ENCODE data around the gene TRIM23.
A peak's percentile ranks its signal among the peaks of the same experiment; 100 is the strongest.
"Not testable (repeated sequence)": the region's sequence is repeated elsewhere in the genome, so short reads cannot be mapped to it uniquely, and the experiment has no call there.

Gene TRIM23

DNA sequence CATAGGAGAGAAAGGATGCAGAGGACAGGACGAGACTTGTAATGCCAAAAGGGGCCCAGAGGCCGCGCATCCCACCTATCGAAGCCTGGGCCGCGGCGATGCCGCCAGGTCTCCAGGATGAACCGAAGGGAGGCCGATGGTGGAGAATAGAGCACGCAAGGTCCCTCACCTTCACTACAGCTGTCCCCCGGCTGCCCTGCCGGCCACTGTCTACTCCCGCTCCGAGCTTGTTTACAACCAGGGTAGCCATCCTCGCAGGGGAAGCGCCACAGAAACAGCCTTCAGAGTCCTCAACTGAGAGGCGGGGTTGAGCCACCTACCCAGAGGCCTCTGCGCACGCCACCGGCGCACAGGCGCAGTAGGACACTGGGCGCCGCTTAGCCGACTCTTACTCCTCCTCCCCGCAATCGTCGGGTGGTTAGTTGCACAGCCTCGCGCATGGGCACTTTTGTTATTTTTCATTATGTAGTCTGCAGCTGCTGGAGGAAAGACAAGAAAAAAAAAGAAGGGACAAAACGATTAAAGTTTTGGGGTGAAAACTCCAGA lies at the start of gene TRIM23:
Gene TRIM23, minus strand, starts transcription at position 309 of the 546 bp plus-strand sequence. Its CDS starts 59 bp downstream, at position 250.
- DNase-seq (ENCODE audit: low read depth in 2 of 2) = peak; percentile 72 to 76

GRCh38 chr5:65672796-65673195 lies 48.7 kb upstream of the TRIM23 start:
- DNase-seq (ENCODE audit: low read depth in 2 of 2) = peak; percentile 21 to 24

- no peak for DNase-seq (ENCODE audit: low read depth in 2 of 2)
These were observed 44.6 kb upstream of the TRIM23 start for GRCh38 chr5:65668696-65669095.

DNA sequence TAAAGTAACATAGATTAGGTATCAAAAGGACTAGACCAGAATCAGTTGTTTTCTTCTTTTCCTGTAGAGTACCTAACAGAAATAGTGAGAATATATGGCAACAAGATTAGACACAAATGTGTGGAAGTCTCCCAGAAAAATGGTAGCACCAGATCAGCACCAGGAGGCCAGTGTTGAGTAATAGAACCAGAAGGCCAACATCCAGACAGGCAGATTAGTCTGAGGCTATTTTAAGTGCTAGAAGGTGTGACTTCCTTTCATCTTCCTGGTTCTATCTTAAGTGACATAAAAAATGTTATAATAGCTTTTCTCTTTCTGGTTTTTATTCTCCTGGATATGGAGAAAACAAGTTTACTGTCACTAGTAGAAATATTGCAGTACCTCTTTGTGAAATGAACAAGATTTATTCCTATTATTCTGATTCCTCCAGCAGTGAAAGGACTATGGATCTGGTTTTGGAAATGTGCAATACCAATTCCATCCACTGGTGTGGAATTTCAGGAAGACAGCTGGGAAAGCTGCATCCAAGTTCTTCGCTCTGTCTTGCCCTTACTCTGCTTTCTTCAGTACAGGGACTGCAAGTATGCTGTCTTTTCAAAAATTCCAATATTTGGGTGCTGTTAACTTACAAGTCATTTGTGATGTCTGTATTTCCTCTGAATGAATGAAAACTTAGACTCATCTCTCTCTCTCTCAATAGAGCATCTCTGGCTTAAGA lies 39.8 kb upstream of the TRIM23 start:
- DNase-seq (ENCODE audit: low read depth in 2 of 2) = peak in 1 of 2 experiments; percentile 3

DNA sequence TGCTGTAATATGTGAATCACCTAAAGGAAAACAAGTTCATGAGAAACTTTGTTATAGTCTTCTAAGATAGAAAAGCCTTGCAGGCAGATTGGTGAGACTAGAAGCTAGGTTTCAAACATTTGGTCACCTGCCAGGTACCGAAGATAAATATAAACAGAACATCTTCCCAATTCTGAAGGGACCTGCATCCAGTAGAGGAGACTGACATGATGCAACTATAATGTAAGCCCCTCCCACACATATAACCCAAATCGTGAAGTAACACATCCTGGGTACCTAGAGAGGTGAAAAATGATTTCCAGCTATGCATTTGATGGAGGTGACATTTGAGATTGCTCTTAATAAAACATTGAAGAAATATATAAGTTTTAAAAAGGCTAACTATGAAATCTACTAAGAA lies 30.6 kb upstream of the TRIM23 start:
- no peak for DNase-seq (ENCODE audit: low read depth in 2 of 2)

GRCh38 chr5:65651144-65651543 lies 27.0 kb upstream of the TRIM23 start:
- DNase-seq (ENCODE audit: low read depth in 2 of 2) = no peak

GRCh38 chr5:65647941-65648340 lies 23.8 kb upstream of the TRIM23 start:
- no peak for DNase-seq (ENCODE audit: low read depth in 2 of 2)

- DNase-seq (ENCODE audit: low read depth in 2 of 2) = no peak
These were observed 22.8 kb upstream of the TRIM23 start for GRCh38 chr5:65646938-65647337.

DNA sequence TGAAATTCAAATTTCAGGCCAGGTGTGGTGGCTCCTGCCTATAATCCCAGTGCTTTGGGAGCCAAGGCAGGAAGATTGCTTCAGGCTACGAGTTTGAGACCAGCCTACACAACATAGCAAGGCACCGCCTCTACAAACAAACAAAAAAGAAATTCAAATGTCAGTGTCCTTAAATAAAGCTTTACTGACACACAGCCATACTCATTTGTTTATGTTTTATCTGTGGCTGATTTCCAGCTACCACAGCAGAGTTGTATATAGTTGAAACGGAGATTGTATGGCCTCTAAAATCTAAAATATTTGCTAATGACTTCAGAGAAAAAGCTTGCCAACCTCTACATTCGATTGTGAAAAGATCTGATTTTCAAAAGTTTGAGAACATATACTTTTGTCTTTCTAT lies 16.1 kb upstream of the TRIM23 start:
- no peak for DNase-seq (ENCODE audit: low read depth in 2 of 2)

DNA sequence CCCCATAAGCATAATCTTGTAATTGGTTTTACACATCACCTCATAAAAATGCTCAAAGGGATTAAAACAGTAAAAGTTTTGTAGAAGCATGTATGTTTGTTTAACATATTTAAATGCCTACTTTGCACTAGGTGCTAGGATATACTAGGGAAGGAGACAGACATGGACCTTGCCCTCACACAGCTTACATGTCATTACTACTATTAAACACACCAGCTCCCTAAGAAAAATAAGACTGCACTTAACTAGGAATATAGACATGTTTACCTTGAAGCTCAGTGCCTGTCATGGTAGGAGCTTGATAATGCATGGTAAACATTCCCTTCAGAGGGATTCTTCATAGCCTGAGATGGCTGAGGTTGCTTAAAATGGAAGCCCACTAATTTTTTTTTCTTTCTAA lies 6.8 kb upstream of the TRIM23 start:
- no peak for DNase-seq (ENCODE audit: low read depth in 2 of 2)

DNA sequence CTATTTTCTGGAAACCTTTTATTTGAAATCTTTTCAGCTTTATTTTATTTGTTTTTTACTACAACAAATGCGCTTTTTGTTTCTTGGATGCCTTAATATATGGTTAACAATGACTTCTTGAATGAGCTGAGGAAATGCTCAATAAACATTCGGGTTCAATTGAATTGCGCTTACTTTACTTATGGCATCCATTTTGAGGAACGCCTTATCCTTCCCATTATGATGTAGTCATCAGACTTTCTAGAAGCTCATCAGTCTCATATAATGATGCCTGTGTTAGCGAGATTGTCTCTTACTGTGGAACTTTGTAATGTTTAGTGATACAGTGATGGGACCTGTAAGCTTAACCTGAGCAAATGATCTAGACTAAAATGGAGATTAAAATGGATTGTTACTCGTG lies 1.6 kb upstream of the TRIM23 start:
- no peak for DNase-seq (ENCODE audit: low read depth in 2 of 2)

GRCh38 chr5:65624571-65625555 lies 730 bp upstream of the TRIM23 start, which contains the start of the genes SHLD3 and TRAPPC13:
Gene SHLD3, plus strand, starts transcription at chr5:65625027. Its CDS starts 4,561 bp downstream, at chr5:65629588.
Gene TRAPPC13, plus strand, starts transcription at chr5:65625027. Its CDS starts 34 bp downstream, at chr5:65625061.
- DNase-seq (ENCODE audit: low read depth in 2 of 2) = peak; percentile 64 to 72

- DNase-seq (ENCODE audit: low read depth in 2 of 2) = no peak
These were observed 651 bp downstream of the TRIM23 start for GRCh38 chr5:65623482-65623881.

DNA sequence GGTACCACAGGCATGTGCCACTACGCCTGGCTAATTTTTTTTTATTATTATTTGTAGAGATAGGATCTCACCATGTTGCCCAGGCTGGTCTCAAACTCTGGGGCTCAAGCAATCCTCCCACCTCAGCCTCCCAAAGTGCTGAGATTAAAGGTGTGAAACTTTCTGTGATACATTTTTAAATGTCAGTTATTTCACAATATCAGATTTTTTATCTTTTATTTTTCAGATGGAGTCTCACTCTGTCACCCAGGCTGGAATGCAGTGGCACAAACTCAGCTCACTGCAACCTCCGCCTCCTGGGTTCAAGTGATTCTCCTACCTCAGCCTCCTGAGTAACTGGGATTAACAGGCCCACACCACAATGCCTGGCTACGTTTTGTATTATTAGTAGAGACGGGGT lies 2.2 kb downstream of the TRIM23 start:
- not testable (repeated sequence) for DNase-seq (ENCODE audit: low read depth in 2 of 2)

DNA sequence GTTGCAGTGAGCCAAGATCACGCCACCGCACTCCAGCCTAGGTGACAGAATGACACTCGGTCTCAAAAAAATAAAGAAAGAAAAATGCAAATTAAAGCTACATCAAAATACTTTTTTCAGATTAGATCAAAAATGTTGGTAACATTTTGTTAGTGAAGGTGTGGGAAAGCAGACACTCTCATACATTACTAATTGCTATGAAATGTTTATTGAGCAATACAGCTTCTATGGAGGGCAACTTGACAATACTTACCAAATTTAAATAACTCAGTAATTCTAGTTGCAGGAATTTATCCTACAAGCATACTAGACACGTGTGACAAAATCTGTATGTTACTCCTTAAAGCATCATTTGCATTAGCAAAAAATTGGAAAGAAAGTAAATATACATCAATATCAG lies 4.1 kb downstream of the TRIM23 start:
- DNase-seq (ENCODE audit: low read depth in 2 of 2) = no peak

- no peak for DNase-seq (ENCODE audit: low read depth in 2 of 2)
These were observed 11.7 kb downstream of the TRIM23 start for GRCh38 chr5:65612298-65612907.

DNA sequence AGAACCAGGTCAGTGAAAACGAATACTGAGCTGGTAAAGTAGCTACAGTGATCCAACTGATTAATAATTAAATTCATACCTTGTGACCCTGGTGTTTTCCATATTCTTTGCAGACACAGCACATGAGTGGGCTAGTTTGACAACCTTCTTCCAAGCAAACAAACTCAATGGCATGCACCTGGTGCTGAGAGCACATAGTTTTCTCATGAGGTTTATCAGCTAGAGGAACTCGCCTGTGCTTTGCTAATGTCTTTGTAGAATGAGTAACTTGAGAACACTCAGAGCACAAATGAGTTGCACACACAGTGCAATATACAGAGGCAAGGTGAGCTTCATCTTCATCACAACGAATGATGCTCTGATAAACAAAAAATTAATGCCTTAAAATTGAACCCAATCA lies 12.6 kb downstream of the TRIM23 start:
- no peak for DNase-seq (ENCODE audit: low read depth in 2 of 2)

DNA sequence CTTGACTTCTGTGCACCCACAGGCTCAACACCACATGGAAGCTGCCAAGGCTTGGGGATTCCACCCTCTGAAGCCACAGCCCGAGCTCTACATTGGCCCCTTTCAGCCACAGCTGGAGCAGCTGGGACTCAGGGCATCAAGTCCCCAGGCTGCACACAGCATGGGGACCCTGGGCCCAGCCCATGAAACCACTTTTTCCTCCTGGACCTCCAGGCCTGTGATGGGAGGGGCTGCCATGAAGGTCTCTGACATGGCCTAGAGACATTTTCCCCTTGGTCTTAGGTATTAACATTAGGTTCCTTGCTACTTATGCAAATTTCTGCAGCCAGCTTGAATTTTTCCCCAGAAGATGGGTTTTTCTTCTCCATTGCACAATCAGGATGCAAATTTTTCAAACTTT lies 22.4 kb downstream of the TRIM23 start:
- not testable (repeated sequence) for DNase-seq (ENCODE audit: low read depth in 2 of 2)

GRCh38 chr5:65588694-65589093 lies 35.4 kb downstream of the TRIM23 start:
- no peak for DNase-seq (ENCODE audit: low read depth in 2 of 2)

DNA sequence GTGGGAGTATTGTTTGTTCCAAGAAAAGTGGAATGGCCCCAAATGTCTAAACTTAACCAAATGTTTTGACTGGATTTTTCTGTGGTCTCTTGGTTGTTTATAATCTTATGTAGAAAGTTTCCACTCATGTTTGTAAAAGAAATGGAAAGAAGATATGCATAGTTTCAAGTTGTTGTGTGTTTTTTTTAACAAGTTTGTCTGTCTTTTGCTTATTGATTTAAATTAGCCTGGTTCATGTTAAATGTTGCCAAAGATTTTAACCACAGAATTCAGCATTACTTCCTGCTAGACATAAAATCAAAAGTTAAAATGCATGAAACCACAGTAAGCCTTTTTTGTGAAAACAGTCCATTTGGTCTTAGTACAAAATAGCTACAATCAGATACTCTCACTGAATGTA lies 47.0 kb downstream of the TRIM23 start:
- DNase-seq (ENCODE audit: low read depth in 2 of 2) = no peak

DNA sequence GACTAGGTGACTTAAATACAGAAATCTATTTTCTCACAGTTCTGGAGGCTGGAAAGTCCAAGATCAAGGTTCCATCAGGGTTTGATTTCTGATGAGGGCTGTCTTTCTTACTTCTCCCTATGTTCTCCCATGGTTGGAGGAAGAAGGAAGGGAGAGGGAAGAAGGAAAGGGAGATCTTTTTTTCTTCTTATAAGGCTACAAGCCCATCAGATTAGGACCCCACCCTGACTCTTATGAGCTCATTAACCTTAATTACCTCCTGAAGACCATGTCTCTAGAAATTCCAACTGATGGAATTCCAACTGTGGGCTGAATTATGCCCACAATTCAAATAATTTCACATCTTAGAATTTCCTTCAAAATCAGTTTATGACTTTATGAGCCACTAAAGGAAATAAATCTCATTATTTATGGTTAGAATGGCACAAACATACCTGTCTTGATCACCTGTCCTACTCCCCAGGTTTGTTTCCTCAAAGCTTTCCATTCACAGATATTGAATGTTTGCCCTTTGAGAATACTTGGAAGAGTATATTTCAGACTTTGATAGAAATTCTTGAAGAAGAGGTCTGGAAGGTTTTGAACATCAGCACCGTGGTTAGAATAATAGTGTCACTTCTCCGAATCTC lies 53.4 kb downstream of the TRIM23 start:
- no peak for DNase-seq (ENCODE audit: low read depth in 2 of 2)
